Activated naive CD4-positive, alpha-beta T cell treated with anti-CD3 and anti-CD28 coated beads, Interleukin-2, amount 50 U/mL, for 72 hours (primary cell): ENCODE data around the gene DHRS9. TPM values are rescaled to one million over a fixed set of nuclear protein-coding genes. Genes with fewer than 3 reads are reported as not detected.

ENCODE experiments used
- ATAC-seq, 2 donors: fragments of 150-1000 bp; cut with Tn5 transposase; 2 replicates each; pipeline ENCODE4 v1.10.0; 2021; ENCODE audit warnings: mild to moderate bottlenecking in 2 of 2, moderate library complexity in 2 of 2
- DNase-seq, 2 donors: peaks; one replicate each; pipeline ENCODE4 v3.0.0; 2021 to 2022; ENCODE audit warnings: low spot score in 2 of 2
- H3K27ac Mint-ChIP-seq, 2 donors: one replicate each; pipeline ENCODE4 v1.8.0; 2022; ENCODE audit warnings: mild to moderate bottlenecking in 2 of 2, mixed read lengths in 2 of 2
- H3K36me3 Mint-ChIP-seq, 2 donors: one replicate each; pipeline ENCODE4 v1.8.0; 2022; ENCODE audit warnings: mixed read lengths in 2 of 2
- H3K9me3 Mint-ChIP-seq, 2 donors: one replicate each; pipeline ENCODE4 v1.8.0; 2022; ENCODE audit warnings: mixed read lengths in 2 of 2
- total RNA-seq, 2 donors: library from RNA; stranded (reverse); gene quantifications; one replicate each; pipeline ENCODE4 v1.2.3, GENCODE V29; 2022

Gene DHRS9
- total RNA-seq, 2 donors from 2014 or later = 5.9 to 11.5 TPM

- DNase-seq (no peak), ATAC-seq (no peak)
- H3K27ac Mint-ChIP-seq = no peak overlapping the region
- H3K36me3 Mint-ChIP-seq = peaks cover 6 to 44% of the 10 kb centered on the region in 2 donors
- H3K9me3 Mint-ChIP-seq = peaks cover 3 to 24% of the 10 kb centered on the region in 2 donors
These were observed 12.2 kb downstream of the DHRS9 start for GRCh38 chr2:169081551-169081950.

- ATAC-seq = peak; percentile 24 to 82
- H3K36me3 Mint-ChIP-seq = peaks cover 9 to 44% of the 10 kb centered on the region in 2 donors
- no peak for DNase-seq
- H3K27ac Mint-ChIP-seq = no peak overlapping the region
- peaks cover 3 to 19% of the 10 kb centered on the region in 2 donors for H3K9me3 Mint-ChIP-seq
These were observed 13.6 kb downstream of the DHRS9 start for GRCh38 chr2:169082995-169083394.

GRCh38 chr2:169086893-169087467 is 17.6 kb downstream of the DHRS9 start:
- no peak for DNase-seq
- ATAC-seq = no peak
- H3K9me3 Mint-ChIP-seq = peaks cover 3 to 14% of the 10 kb centered on the region in 2 donors
- H3K27ac Mint-ChIP-seq = no peak overlapping the region
- H3K36me3 Mint-ChIP-seq = peaks cover 9 to 39% of the 10 kb centered on the region in 2 donors

- no peak for ATAC-seq
- DNase-seq = no peak
- peaks cover 3 to 19% of the 10 kb centered on the region in 2 donors for H3K9me3 Mint-ChIP-seq
- H3K36me3 Mint-ChIP-seq = peaks cover 13 to 46% of the 10 kb centered on the region in 2 donors
- no peak overlapping the region for H3K27ac Mint-ChIP-seq
These were observed 18.5 kb downstream of the DHRS9 start for GRCh38 chr2:169087757-169088379.

GRCh38 chr2:169089182-169089581 is 19.8 kb downstream of the DHRS9 start:
- ATAC-seq (no peak), DNase-seq (no peak)
- peaks cover 13 to 54% of the 10 kb centered on the region in 2 donors for H3K36me3 Mint-ChIP-seq
- peaks cover 3 to 19% of the 10 kb centered on the region in 2 donors for H3K9me3 Mint-ChIP-seq
- no peak overlapping the region for H3K27ac Mint-ChIP-seq

GRCh38 chr2:169090133-169090820 is 20.9 kb downstream of the DHRS9 start:
- ATAC-seq (no peak), DNase-seq (no peak)
- H3K9me3 Mint-ChIP-seq = peaks cover 3 to 18% of the 10 kb centered on the region in 2 donors
- H3K36me3 Mint-ChIP-seq = peaks cover 13 to 50% of the 10 kb centered on the region in 2 donors
- H3K27ac Mint-ChIP-seq = no peak overlapping the region

- DNase-seq = no peak
- Mint-ChIP-seq H3K36me3 (peaks cover 10 to 40% of the 10 kb centered on the region in 2 donors), H3K27ac (no peak overlapping the region), H3K9me3 (peaks cover 3 to 8% of the 10 kb centered on the region in 2 donors)
- no peak for ATAC-seq
These were observed 21.9 kb downstream of the DHRS9 start for GRCh38 chr2:169091256-169091655.

GRCh38 chr2:169091761-169092519 is 22.6 kb downstream of the DHRS9 start:
- ATAC-seq = no peak
- DNase-seq = no peak
- H3K27ac Mint-ChIP-seq = no peak overlapping the region
- H3K36me3 Mint-ChIP-seq = peaks cover 4 to 33% of the 10 kb centered on the region in 2 donors
- peaks cover 0 to 5% of the 10 kb centered on the region in 2 donors for H3K9me3 Mint-ChIP-seq

- no peak for ATAC-seq
- peaks cover 4 to 42% of the 10 kb centered on the region in 2 donors for H3K36me3 Mint-ChIP-seq
These were observed 24.2 kb downstream of the DHRS9 start for GRCh38 chr2:169093535-169093934.

GRCh38 chr2:169094676-169095075 is 25.3 kb downstream of the DHRS9 start:
- DNase-seq = no peak
- no peak overlapping the region for H3K27ac Mint-ChIP-seq

More at GRCh38 chr2:169093535-169093934, 24.2 kb downstream of the DHRS9 start:
- DNase-seq = no peak
- Mint-ChIP-seq H3K27ac (no peak overlapping the region), H3K9me3 (peaks cover 0 to 6% of the 10 kb centered on the region in 2 donors)

GRCh38 chr2:169095621-169096105 is 26.3 kb downstream of the DHRS9 start:
- H3K9me3 Mint-ChIP-seq = peaks cover 0 to 11% of the 10 kb centered on the region in 2 donors
- ATAC-seq (peak; percentile 87 to 88), DNase-seq (peak in 1 of 2 donors; percentile 21)
- peak overlapping the region in 1 of 2 donors; percentile 19 for H3K27ac Mint-ChIP-seq
- H3K36me3 Mint-ChIP-seq = peaks cover 4 to 51% of the 10 kb centered on the region in 2 donors

More at GRCh38 chr2:169094676-169095075, 25.3 kb downstream of the DHRS9 start:
- H3K36me3 Mint-ChIP-seq = peaks cover 4 to 51% of the 10 kb centered on the region in 2 donors
- peaks cover 0 to 11% of the 10 kb centered on the region in 2 donors for H3K9me3 Mint-ChIP-seq
- no peak for ATAC-seq

GRCh38 chr2:169104848-169105247 is 35.5 kb downstream of the DHRS9 start:
- no peak overlapping the region for H3K27ac Mint-ChIP-seq
- ATAC-seq (no peak), DNase-seq (no peak)

GRCh38 chr2:169105476-169105875 is 36.1 kb downstream of the DHRS9 start:
- H3K36me3 Mint-ChIP-seq = peaks cover 0 to 33% of the 10 kb centered on the region in 2 donors
- peaks cover 0 to 10% of the 10 kb centered on the region in 2 donors for H3K9me3 Mint-ChIP-seq
- DNase-seq = no peak
- peak in 1 of 2 donors; percentile 20 for ATAC-seq
- H3K27ac Mint-ChIP-seq = no peak overlapping the region

More at GRCh38 chr2:169104848-169105247, 35.5 kb downstream of the DHRS9 start:
- Mint-ChIP-seq H3K36me3 (peaks cover 0 to 33% of the 10 kb centered on the region in 2 donors), H3K9me3 (peaks cover 0 to 10% of the 10 kb centered on the region in 2 donors)

GRCh38 chr2:169106134-169106533 is 36.8 kb downstream of the DHRS9 start:
- peaks cover 0 to 33% of the 10 kb centered on the region in 2 donors for H3K36me3 Mint-ChIP-seq
- no peak overlapping the region for H3K27ac Mint-ChIP-seq
- ATAC-seq = no peak
- no peak for DNase-seq
- peaks cover 0 to 10% of the 10 kb centered on the region in 2 donors for H3K9me3 Mint-ChIP-seq

- Mint-ChIP-seq H3K36me3 (peaks cover 0 to 27% of the 10 kb centered on the region in 2 donors), H3K27ac (no peak overlapping the region), H3K9me3 (peaks cover 0 to 10% of the 10 kb centered on the region in 2 donors)
- ATAC-seq = no peak
- no peak for DNase-seq
These were observed 37.5 kb downstream of the DHRS9 start for GRCh38 chr2:169106563-169107545.
